GM13977 (cell line): ENCODE measurements around the gene VWA3A.
"Not testable (repeated sequence)": the region's sequence is repeated elsewhere in the genome, so short reads cannot be mapped to it uniquely, and the experiment has no call there.

Experiments used
- DNase-seq: peaks from one replicate; pipeline ENCODE4 v3.0.0; 2012; ENCODE audit warnings: low spot score
- CTCF ChIP-seq: IDR thresholded peaks from 2 replicates; pipeline ENCODE4 v1.5.1; 2012; ENCODE audit warnings: mild to moderate bottlenecking, control low read depth; ENCODE audit not compliant: insufficient read depth; ENCODE audit errors: extremely low read depth, missing control alignments
- in situ Hi-C: fragments of 300-500 bp; cut with MboI; formaldehyde crosslinking; loops from one replicate; pipeline ENCODE4 v1.12.0; 2022; ENCODE audit warnings: low sequenced_read_pairs, low pct_unique_long_range_greater_than_20kb, mixed read lengths, inconsistent platforms; ENCODE audit not compliant: unreplicated experiment

The VWA3A gene

GRCh38 chr16:22098405-22099255, 6.3 kb downstream of the VWA3A start:
- in situ Hi-C loops, result loop anchor here (10.0 kb wide), 1 partner anchor 76 kb away; no protein-coding TSS in a partner anchor
- peak; percentile 73 for DNase-seq
- TF ChIP-seq CTCF, result peak; percentile 74

DNA sequence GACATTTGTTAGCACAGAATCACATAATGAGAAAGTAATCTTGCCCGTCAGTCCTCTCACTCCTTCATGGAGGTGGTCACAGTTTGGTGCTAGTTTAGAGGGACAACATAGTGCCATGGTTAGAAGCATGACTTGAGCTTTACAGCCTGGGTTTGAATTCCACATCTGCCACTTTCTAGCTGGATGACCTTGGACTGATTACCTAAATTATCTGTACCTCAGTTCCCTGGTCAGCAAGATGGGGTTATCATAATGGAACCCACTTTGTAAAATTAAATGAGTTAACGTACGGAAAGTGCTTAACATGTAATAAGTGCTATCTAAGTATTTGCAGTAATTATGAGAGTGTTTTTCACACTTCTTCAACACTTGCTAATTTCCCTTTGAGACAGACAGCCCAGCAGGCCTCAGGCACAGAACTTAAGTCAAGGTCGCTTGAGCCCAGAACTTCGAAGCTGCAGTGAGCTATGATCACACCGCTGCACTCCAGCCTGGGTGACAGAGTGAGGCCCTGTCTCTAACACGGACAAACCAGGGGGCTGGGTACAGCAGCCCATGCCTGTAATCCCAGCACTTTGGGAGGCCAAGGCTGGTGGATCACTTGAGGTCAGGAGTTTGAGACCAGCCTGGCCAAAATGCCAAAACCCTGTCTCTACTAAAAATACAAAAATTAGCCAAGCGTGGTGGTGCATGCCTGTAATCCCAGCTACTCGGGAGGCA, 7.1 kb downstream of the VWA3A start:
- in situ Hi-C loops, result loop anchor here (10.0 kb wide), 1 partner anchor 75 kb away; no protein-coding TSS in a partner anchor
- DNase-seq, result no peak

DNA sequence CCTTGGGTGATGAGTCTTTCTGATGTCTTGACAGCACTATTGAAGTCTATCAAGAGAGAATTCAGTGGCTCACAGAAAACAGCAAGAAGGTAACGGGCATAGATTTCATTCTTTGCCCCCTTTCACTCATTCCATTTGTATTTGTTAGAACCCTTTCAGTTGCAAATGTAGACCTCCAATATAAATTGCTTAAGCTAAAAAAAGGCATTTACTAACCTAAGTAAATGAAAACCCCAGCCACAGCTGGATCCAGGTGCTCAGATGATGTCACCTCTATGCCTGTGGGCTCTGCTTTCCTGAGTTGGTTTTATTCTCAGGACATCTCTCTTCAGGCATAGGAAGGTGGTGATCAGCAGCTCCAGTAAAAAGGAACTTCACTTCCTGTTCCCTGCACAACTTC, 11.1 kb downstream of the VWA3A start:
- TF ChIP-seq CTCF, result no peak
- no peak for DNase-seq
- in situ Hi-C loops, result no loop called here

More for the DNA sequence above, 7.1 kb downstream of the VWA3A start:
- TF ChIP-seq CTCF, result no peak

DNA sequence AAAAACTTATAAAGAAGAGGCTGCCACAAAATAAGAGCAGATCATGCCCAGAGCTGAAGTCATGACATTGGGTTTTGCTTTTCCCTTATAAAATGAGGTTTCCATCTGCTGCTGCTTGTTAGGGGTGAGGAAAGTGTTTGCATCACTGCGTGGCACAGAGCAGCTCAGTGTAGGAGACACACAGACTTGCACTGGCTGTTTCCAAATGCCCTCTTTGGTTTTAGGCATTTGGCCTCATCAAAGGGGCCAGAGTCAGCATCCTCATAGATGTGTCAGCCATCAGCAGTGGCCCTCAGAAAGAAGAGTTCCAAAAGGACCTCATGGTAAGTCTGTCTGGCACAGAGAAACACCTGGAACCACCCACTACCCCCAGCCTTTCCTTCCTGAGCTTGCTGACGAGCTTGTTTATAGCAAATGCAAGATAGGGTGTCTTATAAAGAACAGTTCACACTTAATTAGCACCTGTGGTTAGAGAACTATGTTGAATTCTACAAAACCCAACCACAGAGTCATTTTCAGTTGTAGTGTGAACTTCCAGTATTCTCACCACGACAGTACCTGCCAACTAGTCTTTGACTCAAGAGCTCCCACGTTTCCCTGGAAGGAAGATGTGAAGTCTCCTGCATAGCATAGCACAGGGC, 17.0 kb downstream of the VWA3A start:
- TF ChIP-seq CTCF, result no peak
- no peak for DNase-seq
- in situ Hi-C loops, result no loop called here

GRCh38 chr16:22111629-22112028, 19.3 kb downstream of the VWA3A start:
- DNase-seq, in situ Hi-C loops: not testable (repeated sequence)

DNA sequence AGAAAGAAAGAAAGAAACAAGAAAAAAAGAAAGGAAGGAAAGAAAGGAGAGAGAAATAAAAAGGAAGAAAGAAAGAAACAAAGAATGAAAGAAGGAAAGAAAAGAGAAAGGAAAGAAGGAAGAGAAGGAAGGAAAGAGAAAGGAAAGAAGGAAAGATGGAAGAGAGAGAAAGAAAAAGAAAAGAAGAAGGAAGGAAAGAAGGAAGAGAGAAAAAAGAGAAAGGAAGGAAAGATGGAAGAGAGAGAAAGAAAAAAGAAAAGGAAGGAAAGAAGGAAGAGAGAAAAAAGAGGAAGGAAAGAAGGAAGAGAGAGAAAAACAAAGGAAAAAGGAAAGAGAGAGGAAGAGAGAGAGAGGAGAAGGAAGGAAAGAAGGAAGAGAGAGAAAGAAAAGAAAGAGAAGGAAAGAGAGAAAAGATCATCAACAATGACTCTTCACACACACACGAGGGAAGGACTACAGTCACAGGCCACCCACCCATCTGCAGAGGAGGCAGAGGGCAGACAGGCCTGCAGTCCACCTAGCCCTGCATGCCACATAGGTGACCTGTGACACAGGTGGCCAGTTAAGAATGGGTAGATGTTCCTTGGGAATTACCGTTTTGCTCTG, 23.9 kb downstream of the VWA3A start:
- DNase-seq, result no peak
- TF ChIP-seq CTCF, result no peak
- in situ Hi-C loops, result no loop called here
